Adipocyte (in vitro differentiated cells): ENCODE results near the gene HSPB6.
"Not testable (repeated sequence)": the region's sequence is repeated elsewhere in the genome, so short reads cannot be mapped to it uniquely, and the experiment has no call there.

Experiments used
- DNase-seq: peaks from one replicate; pipeline ENCODE4 v3.0.0-alpha.2; 2015; ENCODE audit warnings: low read depth
- H3K27me3 ChIP-seq: replicated peaks from 2 replicates; pipeline ENCODE4 v1.7.0; 2013; ENCODE audit warnings: mild to moderate bottlenecking, low read length, moderate library complexity; ENCODE audit not compliant: control insufficient read depth, insufficient read depth
- H3K36me3 ChIP-seq: 2 replicates; pipeline ENCODE4 v1.7.0; 2013; ENCODE audit warnings: low read length, mild to moderate bottlenecking, moderate library complexity; ENCODE audit not compliant: control insufficient read depth, insufficient read depth, severe bottlenecking
- H3K4me1 ChIP-seq: 2 replicates; pipeline ENCODE4 v1.7.0; 2013; ENCODE audit warnings: mild to moderate bottlenecking, low read length, moderate library complexity; ENCODE audit not compliant: control insufficient read depth, insufficient read depth
- H3K4me3 ChIP-seq: 2 replicates; pipeline ENCODE4 v1.7.0; 2013; ENCODE audit warnings: mild to moderate bottlenecking, low read length, moderate library complexity
- H3K9ac ChIP-seq: 2 replicates; pipeline ENCODE4 v1.7.0; 2013; ENCODE audit warnings: mild to moderate bottlenecking, low read length, moderate library complexity
- H3K9me3 ChIP-seq: 2 replicates; pipeline ENCODE4 v1.7.0; 2013; ENCODE audit warnings: mild to moderate bottlenecking, low read length, moderate library complexity; ENCODE audit not compliant: control insufficient read depth

The HSPB6 gene

GRCh38 chr19:35775046-35775297 is 18.1 kb upstream of the HSPB6 start:
- Histone ChIP-seq H3K4me1 (peaks cover 13% of the 10 kb centered on the region), H3K27me3 (no peaks in the 10 kb centered on the region), H3K4me3 (peak overlapping the region; percentile 82), H3K36me3 (no peaks in the 10 kb centered on the region), H3K9me3 (no peaks in the 10 kb centered on the region), H3K9ac (peak overlapping the region; percentile 18)
- no peak for DNase-seq

DNA sequence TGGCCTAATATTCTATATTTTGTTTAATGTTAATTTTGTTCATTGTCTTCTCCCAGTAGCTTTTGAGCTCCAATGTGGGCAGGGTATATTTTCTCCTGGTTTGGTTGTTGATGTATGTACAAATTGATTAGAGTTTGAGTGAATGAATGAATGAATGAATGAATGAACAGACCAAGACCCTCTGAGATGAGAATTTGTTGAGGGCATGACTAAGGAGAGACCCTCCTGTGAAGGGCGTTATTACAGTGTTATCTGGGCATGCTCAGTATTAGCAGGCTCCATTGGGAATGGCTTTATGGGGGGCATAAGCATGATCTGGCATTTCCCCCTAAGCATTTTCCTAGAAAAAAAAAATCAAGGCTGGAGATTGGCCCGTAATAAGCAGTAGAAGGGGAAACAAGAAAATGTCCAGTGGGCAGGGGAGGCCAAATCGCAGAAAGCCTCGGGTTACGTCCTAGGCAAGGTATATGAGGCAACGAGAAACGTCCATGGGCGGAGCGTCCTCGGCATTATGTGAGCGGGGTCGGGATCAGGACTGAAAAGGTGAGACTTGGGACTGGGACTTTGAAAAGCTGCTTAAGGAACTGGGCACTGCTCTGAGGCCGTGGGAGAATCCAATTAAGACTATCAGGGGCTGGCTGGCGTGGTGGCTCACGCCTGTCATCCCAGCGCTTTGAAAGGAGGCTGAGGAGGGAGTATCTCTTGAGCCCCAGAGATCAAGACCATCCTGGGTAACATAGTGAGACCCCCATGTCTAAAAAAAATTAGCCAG is 17.6 kb upstream of the HSPB6 start:
- Histone ChIP-seq H3K4me3 (peak overlapping the region; percentile 82), H3K4me1 (peaks cover 13% of the 10 kb centered on the region), H3K9ac (peak overlapping the region; percentile 18), H3K36me3 (no peaks in the 10 kb centered on the region), H3K27me3 (no peaks in the 10 kb centered on the region), H3K9me3 (no peaks in the 10 kb centered on the region)
- no peak for DNase-seq

DNA sequence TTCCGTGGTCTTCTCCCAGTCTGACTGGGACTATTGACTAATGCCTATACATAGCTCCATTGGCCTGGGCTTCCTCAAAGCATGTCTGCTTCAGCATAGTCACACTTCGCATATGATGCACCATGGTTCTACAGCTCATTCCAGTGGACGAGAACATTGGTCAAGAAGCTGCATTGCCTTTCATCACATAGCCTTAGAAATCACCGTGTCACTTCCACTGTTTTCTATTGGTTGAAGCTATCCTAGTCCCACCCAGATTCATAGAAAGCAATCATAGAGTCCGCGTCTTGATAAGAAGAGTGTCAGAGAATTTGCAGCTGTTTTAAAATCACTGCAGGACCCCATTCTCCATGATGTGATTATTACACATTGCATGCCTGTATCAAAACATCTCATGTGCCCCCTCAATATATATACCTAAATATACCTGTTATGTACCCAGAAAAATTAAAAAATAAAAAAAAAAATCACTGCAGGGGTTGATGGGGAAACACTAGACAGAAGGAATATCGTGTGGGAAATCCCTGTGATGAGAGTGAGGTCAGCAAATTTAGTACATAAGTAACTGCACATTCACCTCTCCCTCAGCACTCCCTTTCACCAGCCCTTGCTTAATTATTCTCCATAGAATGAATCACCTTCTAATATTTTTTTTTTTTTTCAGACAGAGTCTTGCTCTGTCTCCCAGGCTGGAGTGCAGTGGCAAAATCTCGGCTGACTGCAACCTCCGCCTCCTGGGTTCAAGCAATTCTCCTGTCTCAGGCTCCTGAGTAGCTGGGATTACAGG is 16.4 kb upstream of the HSPB6 start:
- no peak overlapping the region for H3K4me3 ChIP-seq

GRCh38 chr19:35772362-35772761 is 15.5 kb upstream of the HSPB6 start:
- peaks cover 13% of the 10 kb centered on the region for H3K4me1 ChIP-seq
- not testable (repeated sequence) for H3K27me3 ChIP-seq, H3K36me3 ChIP-seq, H3K9me3 ChIP-seq, H3K9ac ChIP-seq, H3K4me3 ChIP-seq, DNase-seq

More for the DNA sequence above, 16.4 kb upstream of the HSPB6 start:
- H3K9me3 ChIP-seq: no peaks in the 10 kb centered on the region
- DNase-seq: no peak
- no peak overlapping the region for H3K9ac ChIP-seq
- peaks cover 13% of the 10 kb centered on the region for H3K4me1 ChIP-seq
- H3K27me3 ChIP-seq: no peaks in the 10 kb centered on the region
- H3K36me3 ChIP-seq: no peaks in the 10 kb centered on the region

DNA sequence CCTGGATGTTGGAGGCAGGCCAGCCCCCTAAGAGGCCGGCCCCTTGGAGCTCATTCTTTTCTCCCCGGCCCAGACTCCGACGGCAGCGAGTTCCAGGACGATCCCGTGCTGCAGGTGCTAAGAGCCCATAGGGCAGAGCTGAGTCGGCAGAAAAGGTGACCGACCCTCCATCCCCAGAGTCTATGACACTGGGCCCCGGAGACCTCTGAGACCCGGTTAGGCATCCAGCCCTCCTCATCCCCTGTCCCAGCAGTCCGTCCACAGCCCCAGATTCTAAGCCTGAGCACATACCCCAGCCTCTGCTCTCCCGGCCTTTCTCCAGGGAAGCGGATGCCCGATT is 11.2 kb upstream of the HSPB6 start:
- H3K9ac ChIP-seq: no peak overlapping the region
- no peaks in the 10 kb centered on the region for H3K4me1 ChIP-seq
- peaks cover 13% of the 10 kb centered on the region for H3K36me3 ChIP-seq
- no peaks in the 10 kb centered on the region for H3K27me3 ChIP-seq
- no peaks in the 10 kb centered on the region for H3K9me3 ChIP-seq
- no peak overlapping the region for H3K4me3 ChIP-seq
- DNase-seq: no peak

DNA sequence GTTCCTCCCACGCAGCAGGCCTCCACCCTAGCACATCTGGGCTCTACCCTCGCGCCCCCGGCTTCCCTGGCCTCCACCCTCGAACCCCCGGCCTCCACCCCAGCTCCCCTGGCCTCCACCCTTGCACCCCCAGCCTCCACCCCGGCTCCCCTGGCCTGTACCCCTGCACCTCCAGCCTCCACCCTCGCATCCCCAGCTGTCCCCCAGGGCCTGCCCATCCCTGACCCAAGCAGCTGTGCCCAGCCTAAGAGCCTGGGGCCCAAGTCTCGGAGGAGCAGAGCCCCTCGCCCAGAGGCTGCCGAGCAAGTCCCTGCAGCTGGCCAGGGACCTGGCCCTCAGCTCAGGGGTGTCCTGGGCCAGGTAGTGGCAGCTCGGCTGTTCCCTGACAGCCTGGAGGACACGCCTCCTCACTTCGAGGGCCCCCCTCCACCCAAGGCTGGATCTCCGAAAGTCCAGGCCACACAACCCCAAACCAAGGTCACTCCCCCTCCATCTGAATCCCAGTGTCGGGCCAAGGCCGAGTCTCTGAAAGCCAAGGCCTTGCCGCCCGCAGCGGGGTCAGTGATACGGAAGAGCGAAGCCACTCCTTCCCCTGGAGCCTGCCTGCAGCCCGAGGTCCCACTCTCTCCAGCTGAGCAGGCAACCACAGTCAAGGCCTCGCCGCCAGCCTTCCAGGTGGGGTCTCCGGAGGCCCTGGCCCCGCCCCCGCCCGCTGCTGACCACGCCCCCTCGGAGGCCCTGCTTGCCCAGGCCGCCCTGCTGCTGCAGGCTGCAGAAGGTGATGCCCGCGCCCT is 10.7 kb upstream of the HSPB6 start:
- DNase-seq: no peak
- no peaks in the 10 kb centered on the region for H3K4me1 ChIP-seq
- H3K4me3 ChIP-seq: no peak overlapping the region
- no peaks in the 10 kb centered on the region for H3K27me3 ChIP-seq
- no peaks in the 10 kb centered on the region for H3K9me3 ChIP-seq
- H3K36me3 ChIP-seq: peaks cover 13% of the 10 kb centered on the region
- no peak overlapping the region for H3K9ac ChIP-seq

DNA sequence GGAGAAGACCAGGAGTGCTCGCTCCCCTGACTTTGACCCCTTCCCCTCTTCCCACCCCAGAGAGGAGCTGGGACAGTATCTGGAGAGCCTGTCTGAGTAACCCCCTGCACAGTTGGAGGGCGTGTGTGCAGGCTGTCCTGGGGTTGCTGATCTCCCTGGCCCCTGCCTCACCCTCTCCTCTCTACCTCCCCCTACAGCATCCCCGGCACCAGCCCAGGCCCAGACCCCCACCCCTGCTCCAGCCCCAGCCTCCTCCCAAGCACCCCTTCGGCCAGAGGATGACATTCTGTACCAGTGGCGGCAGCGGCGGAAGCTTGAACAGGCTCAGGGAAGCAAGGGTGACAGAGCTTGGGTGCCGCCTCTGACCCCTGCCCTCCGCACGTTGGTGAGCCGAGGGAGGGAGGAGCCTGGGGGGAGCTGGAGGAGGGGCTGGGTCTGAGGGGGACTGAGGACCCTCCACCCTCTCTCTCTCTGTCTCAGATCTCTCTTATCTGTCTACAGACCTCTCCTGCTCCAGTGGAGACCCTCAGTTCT is 9.8 kb upstream of the HSPB6 start:
- Histone ChIP-seq H3K4me1 (no peaks in the 10 kb centered on the region), H3K9ac (no peak overlapping the region), H3K4me3 (no peak overlapping the region), H3K9me3 (no peaks in the 10 kb centered on the region), H3K36me3 (peaks cover 19% of the 10 kb centered on the region), H3K27me3 (no peaks in the 10 kb centered on the region)
- DNase-seq: no peak

- peaks cover 3% of the 10 kb centered on the region for H3K4me1 ChIP-seq
- no peaks in the 10 kb centered on the region for H3K27me3 ChIP-seq
- H3K36me3 ChIP-seq: peaks cover 19% of the 10 kb centered on the region
- no peak overlapping the region for H3K9ac ChIP-seq
- no peak for DNase-seq
- H3K9me3 ChIP-seq: no peaks in the 10 kb centered on the region
- H3K4me3 ChIP-seq: no peak overlapping the region
These were observed 7.8 kb upstream of the HSPB6 start for GRCh38 chr19:35764432-35765315.

DNA sequence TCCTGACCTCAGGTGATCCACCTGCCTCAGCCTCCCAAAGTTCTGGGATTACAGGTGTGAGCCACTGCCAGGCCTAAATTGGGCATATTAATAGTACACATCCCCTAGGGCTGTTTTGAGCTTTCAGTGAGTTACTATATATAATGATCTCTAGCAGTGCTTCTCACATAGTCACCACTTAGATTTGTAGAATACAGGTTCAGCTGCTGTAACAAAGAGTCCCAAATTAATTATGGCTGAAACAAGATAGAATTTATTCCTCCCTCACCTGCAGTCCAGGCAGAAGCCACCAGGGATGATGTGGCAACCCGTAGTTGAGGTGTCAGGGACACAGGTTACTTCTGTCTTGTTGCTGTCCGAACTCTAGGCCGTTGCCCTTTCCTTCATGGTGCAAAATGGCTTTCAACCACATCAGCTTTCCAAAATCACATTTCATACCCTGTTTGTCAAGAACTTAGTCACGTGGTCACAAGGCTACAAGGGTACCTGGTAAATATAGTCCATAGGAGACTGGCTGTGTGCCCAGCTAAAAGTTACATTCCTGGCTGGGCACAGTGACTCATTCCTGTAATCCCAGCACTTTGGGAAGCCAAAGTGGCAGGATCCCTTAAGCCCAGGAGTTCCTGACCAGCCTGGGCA is 4.0 kb upstream of the HSPB6 start:
- Histone ChIP-seq H3K27me3 (no peaks in the 10 kb centered on the region), H3K36me3 (peaks cover 19% of the 10 kb centered on the region)
- no peak for DNase-seq

GRCh38 chr19:35759697-35760096 is 2.9 kb upstream of the HSPB6 start:
- DNase-seq: no peak
- Histone ChIP-seq H3K4me3 (no peak overlapping the region), H3K9me3 (no peaks in the 10 kb centered on the region), H3K4me1 (peaks cover 23% of the 10 kb centered on the region), H3K36me3 (peaks cover 8% of the 10 kb centered on the region), H3K27me3 (no peaks in the 10 kb centered on the region), H3K9ac (peak overlapping the region; percentile 42)

More for the DNA sequence above, 4.0 kb upstream of the HSPB6 start:
- H3K4me3 ChIP-seq: no peak overlapping the region
- no peak overlapping the region for H3K9ac ChIP-seq
- H3K9me3 ChIP-seq: no peaks in the 10 kb centered on the region
- H3K4me1 ChIP-seq: peaks cover 17% of the 10 kb centered on the region
